Measurements from ENCODE around the gene ORM2.
"Not testable (repeated sequence)": the region's sequence is repeated elsewhere in the genome, so short reads cannot be mapped to it uniquely, and the experiment has no call there.

Gene ORM2

GRCh38 chr9:114329625-114330022 lies at the start of gene ORM2:
Gene ORM2, plus strand, starts transcription at chr9:114329869. Its CDS starts 36 bp downstream, at chr9:114329905.
- not testable (repeated sequence) for H3K36me3 Mint-ChIP-seq (ENCODE audit: low read depth); H3K27me3 Mint-ChIP-seq (ENCODE audit: low read depth, poor library complexity); H3K27ac Mint-ChIP-seq; H3K4me1 Mint-ChIP-seq; DNase-seq; H3K4me3 Mint-ChIP-seq; H3K9me3 Mint-ChIP-seq

GRCh38 chr9:114280636-114281472 lies 48.8 kb upstream of the ORM2 start:
- H3K4me3 Mint-ChIP-seq, result no peak overlapping the region
- peaks cover 44% of the 10 kb centered on the region for H3K36me3 Mint-ChIP-seq (ENCODE audit: low read depth)
- no peaks in the 10 kb centered on the region for H3K9me3 Mint-ChIP-seq
- peaks cover 54% of the 10 kb centered on the region for H3K4me1 Mint-ChIP-seq
- TF ChIP-seq CTCF (IDR thresholded peaks at IDR 0.05), result no peak
- DNase-seq, result no peak
- H3K27me3 Mint-ChIP-seq (ENCODE audit: low read depth, poor library complexity), result no peaks in the 10 kb centered on the region
- H3K27ac Mint-ChIP-seq, result peak overlapping the region; percentile 43

- H3K27ac Mint-ChIP-seq, result peak overlapping the region; percentile 43
- no peak for DNase-seq
- H3K27me3 Mint-ChIP-seq (ENCODE audit: low read depth, poor library complexity), result no peaks in the 10 kb centered on the region
- H3K36me3 Mint-ChIP-seq (ENCODE audit: low read depth), result peaks cover 38% of the 10 kb centered on the region
- TF ChIP-seq CTCF (IDR thresholded peaks at IDR 0.05), result no peak
- no peak overlapping the region for H3K4me3 Mint-ChIP-seq
- H3K9me3 Mint-ChIP-seq, result no peaks in the 10 kb centered on the region
- H3K4me1 Mint-ChIP-seq, result peaks cover 56% of the 10 kb centered on the region
These were observed 48.1 kb upstream of the ORM2 start for GRCh38 chr9:114281473-114282103.

GRCh38 chr9:114282104-114282485 lies 47.6 kb upstream of the ORM2 start:
- no peaks in the 10 kb centered on the region for H3K9me3 Mint-ChIP-seq
- peaks cover 33% of the 10 kb centered on the region for H3K36me3 Mint-ChIP-seq (ENCODE audit: low read depth)
- DNase-seq, result no peak
- H3K27ac Mint-ChIP-seq, result peak overlapping the region; percentile 36
- no peak overlapping the region for H3K4me3 Mint-ChIP-seq
- no peaks in the 10 kb centered on the region for H3K27me3 Mint-ChIP-seq (ENCODE audit: low read depth, poor library complexity)
- H3K4me1 Mint-ChIP-seq, result peaks cover 51% of the 10 kb centered on the region
- TF ChIP-seq CTCF (IDR thresholded peaks at IDR 0.05), result no peak

GRCh38 chr9:114282507-114282906 lies 47.2 kb upstream of the ORM2 start:
- Mint-ChIP-seq H3K36me3 (ENCODE audit: low read depth) (peaks cover 29% of the 10 kb centered on the region), H3K9me3 (no peaks in the 10 kb centered on the region)

More at GRCh38 chr9:114282507-114282906, 47.2 kb upstream of the ORM2 start:
- Mint-ChIP-seq H3K4me1 (peaks cover 46% of the 10 kb centered on the region), H3K4me3 (no peak overlapping the region), H3K27ac (peak overlapping the region; percentile 36), H3K27me3 (ENCODE audit: low read depth, poor library complexity) (no peaks in the 10 kb centered on the region)
- DNase-seq, result no peak
- no peak for TF ChIP-seq CTCF (IDR thresholded peaks at IDR 0.05)
